GM19193 (cell line): ENCODE measurements around the gene GIPC1.

Source experiments
- POLR2A ChIP-seq: IDR thresholded peaks from 4 replicates; pipeline ENCODE4 v1.6.1; 2011; ENCODE audit not compliant: insufficient read depth, insufficient read length; ENCODE audit errors: extremely low read depth

The GIPC1 gene

DNA sequence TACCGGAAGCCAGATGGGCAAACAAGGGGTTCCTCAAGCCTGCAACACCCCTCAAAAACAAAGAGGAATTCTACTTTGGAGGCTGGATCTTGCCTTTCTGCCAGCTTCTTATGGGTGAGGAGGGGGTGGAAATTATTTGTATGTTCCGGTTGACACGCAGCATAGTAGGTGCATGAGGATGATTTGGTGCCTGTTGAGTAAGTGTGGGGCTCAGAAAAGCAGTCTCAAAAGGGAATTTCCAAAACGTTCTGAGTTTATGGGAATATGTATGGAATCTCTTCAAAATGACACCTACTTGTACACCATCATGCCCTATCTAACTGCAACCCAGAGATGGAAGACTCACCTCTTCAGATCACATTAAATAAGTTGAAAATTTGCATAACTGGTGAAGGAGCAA lies 30.5 kb upstream of the GIPC1 start:
- no peak for TF ChIP-seq POLR2A

DNA sequence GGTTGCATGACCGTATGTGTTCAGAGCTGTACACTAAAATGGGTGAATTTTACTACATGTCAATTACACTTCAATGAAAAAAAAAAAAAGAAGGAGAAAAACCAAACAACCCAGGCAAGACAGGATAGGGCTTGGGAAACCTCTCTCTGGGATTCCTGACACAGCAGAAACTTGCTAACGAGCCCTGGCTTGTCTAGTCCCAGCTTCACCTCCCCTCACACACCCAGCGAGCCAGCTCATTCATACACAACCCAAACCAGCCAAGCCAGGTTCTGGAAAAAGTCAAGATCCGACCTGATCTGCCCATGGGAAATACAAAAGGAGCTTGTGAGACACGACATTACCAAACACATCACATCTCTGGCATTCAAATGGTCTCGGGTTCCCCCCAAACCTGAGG lies 29.8 kb upstream of the GIPC1 start:
- no peak for TF ChIP-seq POLR2A

DNA sequence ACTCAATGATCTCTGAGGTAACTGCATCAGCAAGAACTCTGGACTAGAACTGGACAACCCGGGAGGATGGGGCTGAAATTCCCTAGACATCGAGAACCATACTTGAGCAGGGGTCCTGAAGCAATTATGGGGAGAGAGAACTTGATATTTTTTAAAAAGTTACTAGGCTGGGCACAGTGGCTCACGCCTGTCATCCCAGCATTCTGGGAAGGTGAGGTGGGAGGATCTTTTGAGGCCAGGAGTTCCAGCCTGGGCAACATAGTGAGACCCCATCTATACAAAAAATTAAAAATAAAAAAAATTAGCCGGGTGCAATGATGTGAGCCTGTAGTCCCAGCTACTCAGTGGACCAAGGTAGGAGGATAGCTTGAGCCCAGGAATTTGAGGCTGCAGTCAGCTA lies 24.6 kb upstream of the GIPC1 start:
- TF ChIP-seq POLR2A: no peak

DNA sequence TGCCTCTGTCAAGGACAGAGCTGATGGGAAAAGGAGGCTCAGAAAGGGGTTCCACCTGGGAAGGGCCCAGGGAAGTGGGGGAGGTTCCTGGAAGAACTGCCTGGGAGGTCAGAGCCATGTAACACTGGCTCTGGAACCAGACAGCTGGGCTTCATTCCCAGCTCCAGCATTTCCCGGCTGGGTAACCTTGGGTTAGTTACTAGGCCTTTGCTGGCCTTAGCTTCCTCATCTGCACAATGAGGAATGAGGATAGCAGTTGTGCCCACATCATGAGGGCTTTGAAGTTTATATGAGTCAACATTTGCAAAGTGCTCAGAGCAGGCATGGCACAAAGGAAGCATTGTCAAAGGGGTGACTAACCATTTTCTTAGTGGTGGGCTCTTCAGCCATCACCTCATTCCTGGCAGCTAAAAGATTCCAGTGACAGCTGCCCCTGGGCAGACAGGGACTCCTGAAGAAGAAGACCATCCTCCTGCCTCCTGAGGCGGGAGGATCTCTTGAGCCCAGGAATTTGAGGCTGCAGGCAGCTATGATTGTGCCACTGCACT lies 24.0 kb upstream of the GIPC1 start:
- TF ChIP-seq POLR2A: no peak

DNA sequence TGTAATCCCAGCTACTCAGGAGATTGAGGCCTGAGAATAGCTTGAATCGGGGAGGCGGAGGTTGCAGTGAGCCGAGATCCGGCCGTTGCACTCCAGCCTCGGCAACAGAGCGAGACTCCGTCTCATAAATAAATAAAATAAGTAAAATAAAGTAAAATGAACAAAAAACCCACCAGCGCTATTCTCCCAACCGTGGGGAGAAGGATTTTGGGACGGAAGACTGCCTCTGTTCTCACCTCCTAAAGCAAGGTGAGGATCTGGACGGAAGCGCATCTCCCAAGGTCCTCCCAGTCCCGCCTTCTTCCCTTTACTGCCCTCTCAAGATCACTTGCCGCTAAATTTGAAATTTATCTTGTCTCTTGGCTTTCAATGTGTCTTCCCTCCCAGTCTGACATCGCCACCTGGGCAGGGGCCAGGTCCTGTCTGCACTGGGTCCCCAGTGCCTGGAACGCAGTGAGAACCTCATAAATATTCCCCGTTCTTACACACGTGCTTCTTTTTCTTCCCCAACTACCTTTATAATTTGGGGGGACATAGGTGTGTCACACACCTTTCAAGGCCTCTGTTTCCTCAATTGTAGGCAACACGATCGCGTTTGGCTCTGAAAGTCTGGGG lies 23.4 kb upstream of the GIPC1 start:
- TF ChIP-seq POLR2A: no peak

DNA sequence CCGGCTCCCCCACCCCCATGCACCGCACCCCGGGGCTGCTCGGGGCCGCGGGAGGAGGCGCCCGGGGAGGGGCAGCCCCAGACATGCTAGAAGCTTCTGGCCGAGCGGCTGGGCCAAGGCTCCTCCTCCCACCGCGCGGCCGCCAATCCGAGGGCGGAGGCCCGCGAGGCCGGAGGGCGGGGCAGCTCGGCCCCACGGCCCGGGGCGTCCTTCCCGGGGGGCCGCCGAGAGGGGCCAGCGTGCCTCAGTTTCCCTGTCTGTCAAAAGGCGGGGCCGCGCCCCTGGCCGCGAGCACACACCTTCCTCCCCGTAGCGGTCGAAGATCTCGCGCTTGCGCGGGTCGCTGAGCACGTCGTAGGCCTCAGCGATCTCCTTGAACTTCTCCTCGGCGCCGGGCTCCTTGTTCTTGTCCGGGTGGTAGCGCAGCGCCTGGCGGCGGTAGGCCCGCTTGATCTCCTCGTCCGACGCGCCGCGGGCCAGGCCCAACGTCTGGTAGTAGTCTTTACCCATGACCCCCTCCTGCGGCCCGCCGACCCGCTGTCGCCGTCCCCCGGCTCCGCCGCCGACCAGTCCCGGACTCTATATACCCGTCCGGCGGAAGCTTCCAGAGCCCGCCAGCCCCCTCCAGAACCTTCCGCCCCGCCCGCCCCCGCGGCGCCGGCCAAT lies 22.0 kb upstream of the GIPC1 start, which contains the start of gene DNAJB1:
Gene DNAJB1, minus strand, starts transcription at position 558 of the 666 bp plus-strand sequence. Its CDS starts 48 bp downstream, at position 510.
- TF ChIP-seq POLR2A: peak; percentile 97

DNA sequence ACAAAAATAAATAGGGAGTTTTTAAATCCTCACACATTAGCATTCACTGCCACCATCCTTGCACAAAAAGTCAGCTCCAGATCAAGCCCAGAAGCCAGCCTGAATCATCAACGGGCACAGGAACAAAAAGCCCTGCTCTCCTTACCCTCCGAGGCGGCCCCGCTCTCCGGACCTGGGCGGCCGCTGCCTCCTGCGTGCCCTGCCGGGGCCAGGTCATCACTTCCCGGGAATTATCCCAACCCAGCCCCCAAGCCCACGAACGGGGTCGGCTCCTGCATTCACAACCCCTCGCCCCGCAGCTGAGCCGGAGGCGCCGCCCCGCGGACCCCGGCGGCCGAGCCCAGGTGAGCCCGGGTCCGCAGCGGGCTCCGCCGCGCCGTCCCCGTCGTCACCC lies 21.5 kb upstream of the GIPC1 start:
- TF ChIP-seq POLR2A: no peak

DNA sequence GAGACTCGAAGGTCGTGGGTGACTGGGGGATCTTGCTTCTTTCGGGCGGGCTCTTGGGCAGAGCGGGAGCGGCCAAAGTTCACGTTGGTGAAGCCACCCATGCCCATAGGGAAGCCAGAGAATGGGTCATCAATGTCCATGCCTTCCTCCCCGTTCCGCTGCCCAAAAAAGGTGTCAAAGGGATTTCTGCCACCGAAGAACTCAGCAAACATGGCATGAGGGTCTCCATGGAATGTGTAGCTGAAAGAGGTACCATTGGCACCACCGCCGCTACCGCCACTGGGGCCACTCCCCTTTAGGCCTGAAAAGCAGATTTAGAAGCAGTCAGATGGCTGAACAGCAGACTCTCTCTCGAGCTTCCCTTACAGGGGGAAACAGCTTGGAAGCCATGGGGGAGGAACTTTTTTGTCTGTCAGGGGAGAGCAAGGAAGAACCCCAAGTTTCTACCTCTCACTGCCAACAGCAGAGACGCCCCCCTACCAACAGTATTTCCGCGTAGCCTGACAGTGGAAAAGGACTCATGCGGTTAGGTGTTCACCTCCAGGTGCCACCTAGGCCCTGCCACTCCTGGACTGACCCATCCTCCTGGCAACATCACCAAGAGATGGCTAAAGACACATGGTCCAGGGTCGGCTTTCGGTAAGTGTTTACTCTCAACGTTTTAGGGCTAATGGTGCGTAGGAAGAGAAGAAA lies 21.0 kb upstream of the GIPC1 start:
- TF ChIP-seq POLR2A: no peak

DNA sequence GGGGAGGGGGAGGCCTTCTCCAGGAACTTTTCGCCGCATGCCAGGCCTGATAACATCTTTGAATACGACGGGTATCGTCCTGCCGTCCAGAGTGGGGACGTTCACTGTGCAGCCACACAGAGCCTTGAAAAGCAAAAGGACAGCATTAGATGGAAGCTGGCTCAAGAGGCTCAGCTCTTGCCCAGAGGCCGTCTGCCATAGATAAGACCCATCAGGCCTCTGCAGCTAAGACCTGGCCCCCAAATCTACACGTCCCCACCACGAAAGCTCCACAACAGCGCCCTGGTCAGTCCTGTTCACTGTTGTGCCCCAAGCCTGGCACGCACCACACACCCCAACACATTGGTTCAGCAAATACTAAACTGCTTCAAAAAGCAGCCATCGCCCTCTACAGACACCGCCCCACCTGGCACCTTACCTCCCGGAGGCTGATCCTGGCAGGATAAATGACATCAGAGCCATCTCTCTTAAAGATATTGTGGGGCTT lies 20.2 kb upstream of the GIPC1 start:
- TF ChIP-seq POLR2A: no peak

DNA sequence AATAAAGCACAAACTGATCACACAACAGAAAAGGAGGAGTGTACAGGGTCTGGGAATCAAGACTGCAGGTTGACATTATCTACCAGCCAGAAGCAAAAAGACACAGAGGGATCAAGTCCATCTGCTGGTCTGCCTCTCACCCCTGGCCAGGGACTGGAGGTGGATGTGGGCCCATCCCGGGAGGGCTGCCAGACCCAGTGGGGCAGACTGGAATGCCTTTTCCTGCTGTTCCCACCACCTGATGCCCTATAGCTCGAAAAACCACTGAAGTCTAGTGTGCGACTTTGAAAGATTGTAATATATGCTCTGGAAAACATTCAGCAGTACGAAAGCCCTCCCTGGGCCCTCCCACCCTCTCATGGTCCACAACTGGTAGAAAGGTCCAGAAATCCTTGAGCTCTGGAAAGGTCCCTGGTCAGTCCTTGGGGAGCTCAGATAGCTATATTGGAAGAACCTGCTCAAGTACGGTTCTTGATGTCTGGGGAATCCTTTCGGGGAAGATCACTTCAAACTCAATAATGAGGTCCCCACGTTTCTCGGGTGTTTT lies 19.6 kb upstream of the GIPC1 start:
- TF ChIP-seq POLR2A: no peak

DNA sequence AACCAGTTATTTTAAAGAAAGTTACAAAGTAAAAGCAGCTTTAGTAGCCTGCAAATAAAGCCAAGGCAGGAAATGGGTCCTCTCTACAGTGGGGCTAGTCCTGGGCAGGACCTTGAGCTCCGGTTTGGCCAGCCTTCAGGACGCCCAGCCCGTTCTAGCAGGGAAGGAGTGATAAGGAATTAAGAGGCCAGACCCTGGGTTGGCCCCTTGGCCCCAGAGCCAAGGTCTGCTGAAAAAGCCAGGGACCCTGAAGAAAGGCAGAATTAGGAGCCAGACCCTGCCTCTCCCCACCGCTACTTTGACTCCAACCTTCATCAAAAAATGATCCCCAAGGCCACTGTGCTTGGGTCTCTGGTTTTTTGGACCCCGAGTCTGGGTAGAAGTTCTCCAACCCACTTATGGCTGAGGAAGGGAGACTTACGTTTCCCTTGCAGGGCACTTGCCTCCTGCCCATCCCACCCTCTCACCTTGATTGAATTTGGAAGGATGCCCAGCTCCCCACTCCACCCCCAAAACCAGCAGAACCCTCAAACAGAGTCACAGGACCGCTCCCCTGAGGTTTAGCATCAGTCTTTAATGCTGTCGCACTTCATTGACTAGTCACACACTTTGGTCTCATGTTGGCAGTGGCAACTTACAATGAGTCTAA lies 18.4 kb upstream of the GIPC1 start:
- TF ChIP-seq POLR2A: no peak

DNA sequence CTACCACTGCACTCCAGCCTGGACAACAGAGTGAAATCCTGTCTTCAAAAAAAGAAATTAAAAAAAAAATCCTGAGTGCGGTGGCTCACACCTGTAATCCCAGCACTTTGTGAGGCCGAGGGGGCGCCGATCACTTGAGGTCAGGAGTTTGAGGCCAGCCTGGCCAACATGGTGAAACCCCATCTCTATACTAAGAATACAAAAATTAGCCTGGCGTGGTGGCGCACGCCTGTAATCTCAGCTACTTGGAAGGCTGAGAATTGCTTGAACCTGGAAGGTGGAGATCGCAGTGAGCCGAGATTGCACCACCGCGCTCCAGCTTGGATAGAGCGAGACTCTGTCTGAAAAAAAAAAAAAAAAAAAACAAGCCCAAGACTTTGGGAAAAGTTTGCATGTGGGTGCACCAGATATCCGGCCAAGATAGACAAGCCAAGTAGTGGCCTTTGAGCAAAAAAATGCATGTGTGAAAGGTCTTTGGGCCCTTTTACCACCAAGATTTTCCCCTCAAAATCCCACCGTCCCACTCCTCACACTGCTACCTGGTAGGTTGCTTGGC lies 16.6 kb upstream of the GIPC1 start:
- TF ChIP-seq POLR2A: no peak

DNA sequence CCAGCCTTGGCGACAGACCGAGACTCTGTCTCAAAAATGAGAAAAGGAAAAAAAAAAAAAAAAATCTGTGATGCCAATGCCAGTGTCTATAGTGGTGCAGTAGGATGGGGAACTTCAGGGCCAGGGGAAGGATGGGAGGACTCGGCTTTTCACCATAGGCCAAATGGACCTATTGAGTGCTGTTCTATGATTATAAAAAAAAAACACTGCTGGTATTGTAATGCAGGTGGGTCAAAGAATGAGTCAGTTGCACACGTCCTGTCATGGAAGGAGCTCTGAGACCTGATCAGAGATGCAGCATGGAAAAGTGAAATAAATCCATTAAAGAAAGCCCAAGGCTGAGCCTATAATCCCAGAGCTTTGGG lies 15.3 kb upstream of the GIPC1 start:
- no peak for TF ChIP-seq POLR2A

DNA sequence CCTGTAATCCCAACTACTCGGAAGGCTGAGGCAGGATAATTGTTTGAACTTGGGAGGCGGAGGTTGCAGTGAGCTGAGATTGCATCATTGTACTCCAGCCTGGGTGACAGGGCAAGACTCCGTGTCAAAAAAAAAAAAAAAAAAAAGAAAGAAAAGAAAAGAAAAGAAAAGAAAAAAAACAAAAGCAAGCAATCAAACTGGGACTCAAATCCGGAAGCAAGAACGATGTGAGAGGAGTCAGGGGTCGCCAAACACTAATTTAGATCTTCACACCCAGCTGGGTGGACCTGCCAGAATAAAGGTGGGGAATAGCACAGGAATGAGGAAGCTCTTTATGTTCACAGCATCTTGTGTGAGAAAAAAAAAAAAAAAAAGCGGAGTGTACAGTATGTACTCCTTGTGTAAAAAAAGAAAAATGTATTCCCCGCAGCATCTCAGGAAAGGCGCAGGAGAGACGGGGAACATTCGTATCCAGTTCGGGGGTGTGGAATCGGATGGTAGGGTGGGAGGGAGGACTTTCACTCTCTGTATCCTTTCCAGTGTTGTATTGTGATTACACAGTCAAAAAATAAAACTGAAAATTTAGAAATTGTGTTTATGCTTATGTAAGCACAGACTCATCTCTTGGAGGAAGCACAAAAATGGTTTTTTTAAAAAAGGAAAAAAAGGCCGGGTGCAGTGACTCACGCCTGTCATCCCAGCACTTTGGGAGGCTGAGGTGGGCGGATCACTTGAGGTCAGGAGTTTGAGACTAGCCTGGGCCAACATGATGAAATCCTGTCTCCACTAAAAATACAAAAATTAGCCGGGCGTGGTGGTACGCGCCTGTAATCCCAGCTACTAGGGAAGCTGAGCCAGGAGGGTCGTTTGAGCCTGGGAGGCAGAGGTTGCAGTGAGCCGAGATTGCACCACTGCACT lies 14.6 kb upstream of the GIPC1 start:
- TF ChIP-seq POLR2A: no peak
